Heart right ventricle (tissue), 16 donors: Measurements from ENCODE around the gene GRID1. TPM values are rescaled to one million over a fixed set of nuclear protein-coding genes. Genes with fewer than 3 reads are reported as not detected.

Experiments
- ATAC-seq, 8 donors: fragments of 200-7000 bp; cut with Tn5 transposase; one replicate each; pipeline ENCODE4 v1.9.1; 2020; ENCODE audit warnings: mild to moderate bottlenecking in 8 of 8, moderate library complexity in 8 of 8, moderate number of reproducible peaks in 1 of 8
- DNase-seq, 2 donors: peaks; one replicate each; pipeline ENCODE4 v3.0.0-alpha.2; 2020
- H3K27ac ChIP-seq, 10 donors: fragments of 200-600 bp; sonication (generic) in 2 of 10; one replicate each; pipeline versions ENCODE4 v1.5.0 to v1.8.0; 2020 to 2022; ENCODE audit warnings: mild to moderate bottlenecking in 3 of 10
- H3K27me3 ChIP-seq, 7 donors: fragments of 200-600 bp; one replicate each; pipeline ENCODE4 v1.8.0; 2021 to 2022; ENCODE audit warnings: mild to moderate bottlenecking in 2 of 7
- H3K36me3 ChIP-seq, 9 donors: fragments of 200-600 bp; sonication (generic) in 1 of 9; one replicate each; pipeline versions ENCODE4 v1.5.0 to v1.8.0; 2020 to 2022; ENCODE audit warnings: mild to moderate bottlenecking in 2 of 9
- H3K4me1 ChIP-seq, 9 donors: fragments of 200-600 bp; sonication (generic) in 1 of 9; one replicate each; pipeline versions ENCODE4 v1.5.0 to v1.8.0; 2020 to 2022; ENCODE audit warnings: mild to moderate bottlenecking in 4 of 9
- H3K4me3 ChIP-seq, 10 donors: fragments of 200-600 bp; sonication (generic) in 2 of 10; one replicate each; pipeline versions ENCODE4 v1.5.0 to v1.8.0; 2020 to 2022; ENCODE audit warnings: mild to moderate bottlenecking in 7 of 10, moderate library complexity in 2 of 10
- H3K9me3 ChIP-seq, 11 donors: fragments of 200-600 bp in 10 of 11; sonication (generic) in 2 of 11; one replicate each; pipeline versions ENCODE4 v1.5.0 to v1.8.0; 2013 to 2022; ENCODE audit warnings: mild to moderate bottlenecking in 2 of 11, control low read depth in 1 of 11, moderate library complexity in 1 of 11
- WGBS, 2 donors: extraction: QIAGEN DNeasy Blood & Tissue Kit; methylation state at CpG; one replicate each; pipeline ENCODE4 v1.1.7; 2013; ENCODE audit warnings: inconsistent platforms in 1 of 2; 5-methylcytosine and 5-hydroxymethylcytosine counted together
- intact Hi-C, 10 donors: fragments of 100-400 bp; cut with DNase I; formaldehyde crosslinking; loops; one replicate each; pipeline versions ENCODE4 v1.11.1 to v1.14.2; 2022
- polyA plus RNA-seq, 2 donors: library from polyadenylated mRNA; stranded (reverse); fragments of 200-250 nt; gene quantifications; one replicate each; pipeline ENCODE4 v1.2.3, GENCODE V29; 2013
- total RNA-seq, 10 donors: library from RNA; stranded (reverse); fragmentation: NEBNext Ultra II Directional in 3 of 10; extraction: Animal tissue kit (Norgen Biotek cat#: 25700) in 3 of 10; gene quantifications; one replicate each; pipeline versions ENCODE4 v1.2.1 to v1.2.4, GENCODE V29; 2021 to 2023
- TF ChIP-seq, protein P1 (sequence below), 9 donors: fragments of 200-600 bp; sonication (generic) in 2 of 9; IDR thresholded peaks; one replicate each; pipeline versions ENCODE4 v1.5.0 to v1.8.0; 2021 to 2022; ENCODE audit warnings: antibody characterized with exemption in 9 of 9, mild to moderate bottlenecking in 5 of 9, moderate library complexity in 1 of 9
- donor health status: Arrhythmogenic right ventricular cardiomyopathy.
- donor health status: ischemic (EF 13 %, LVEDD 7.1; RV severe dilation, severe dysfunction).
- donor health status: healthy with polysubstance abuse.
- donor health status: DM: no; HTN: yes; CAD: no.
- donor health status: DM: no; HTN: no; CAD: no.
- donor health status: ischemic (EF 25% LVEDD 6.9; RV normal size, moderate dysfunction).
- donor health status: ischemic (EF 25% LVEDD 5.7; RV mildly dilated, moderate dysfunction).
- donor health status: healthy.
- donor health status: DM: yes; HTN: yes; CAD: no.
- donor health status: Ischemic cardiomyopathy.
- donor health status: ischemic (EF 35%, LVEDD 5.7; RV mildly dilated, moderate dysfunction).
- donor health status: nonischemic (EF 11% LVEDD 7.7; RV severe dilation, severe dysfunction).
- donor health status: DM: yes; HTN: yes; CAD: no.
- donor health status: PGD.
- donor health status: ischemic (EF 29% LVEDD 5.4; RV normal size, mild dysfunction).
- donor health status: nonischemic (EF 23%, LVEDD 6.1; RV moderate dilation, normal function).

GRID1 gene
- total and polyA plus RNA-seq, 12 donors: 0.44 to 3.4 (median 1.5) TPM

DNA sequence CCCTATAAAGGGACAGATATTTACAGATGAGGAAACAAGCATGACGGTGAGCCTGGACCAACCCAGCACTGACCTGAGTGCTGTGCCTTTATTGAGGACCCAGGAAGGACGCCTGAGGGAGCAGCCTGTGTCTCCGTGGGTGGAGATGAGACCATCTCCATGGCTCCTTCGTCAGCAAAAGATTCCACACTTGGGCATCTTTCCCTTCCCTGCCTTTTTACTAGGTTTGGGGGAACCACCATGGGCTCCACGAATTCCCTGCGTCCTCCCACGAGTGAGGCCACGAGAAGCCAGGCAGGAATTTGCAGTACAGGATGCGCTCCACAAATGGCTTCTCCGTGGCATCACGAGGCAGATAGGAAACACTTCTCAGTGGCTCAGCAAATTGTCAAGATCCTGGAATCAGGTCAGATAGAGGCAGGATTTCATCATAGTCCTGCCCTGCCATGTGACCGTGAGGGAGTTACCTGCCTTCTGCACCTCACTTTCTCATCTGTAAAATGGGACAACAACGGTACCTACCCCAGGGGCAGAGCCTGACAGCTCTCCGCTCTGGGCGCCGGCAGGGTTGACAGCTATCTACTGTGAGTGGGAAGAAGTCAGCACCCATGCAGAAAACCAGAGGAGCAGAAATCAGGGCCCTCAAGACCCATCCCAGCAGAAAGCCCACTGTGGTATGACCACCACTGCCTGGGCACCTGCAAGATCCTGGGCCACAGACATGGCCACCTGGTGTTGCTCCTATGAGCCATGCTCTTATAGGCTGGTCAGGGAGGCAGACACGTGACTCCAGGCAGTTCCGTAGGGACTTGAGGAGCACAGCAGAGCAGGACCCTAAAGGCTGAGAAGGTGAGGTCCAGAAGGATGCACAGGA, 80.1 kb downstream of the GRID1 start:
- Histone ChIP-seq H3K4me1 (no peaks in the 10 kb centered on the region), H3K27me3 (no peaks in the 10 kb centered on the region), H3K9me3 (no peaks in the 10 kb centered on the region), H3K36me3 (no peaks in the 10 kb centered on the region), H3K27ac (no peak overlapping the region), H3K4me3 (no peak overlapping the region)
- DNase-seq (no peak), ATAC-seq (peak in 1 of 8 donors; percentile 9)
- TF ChIP-seq, protein P1, sequence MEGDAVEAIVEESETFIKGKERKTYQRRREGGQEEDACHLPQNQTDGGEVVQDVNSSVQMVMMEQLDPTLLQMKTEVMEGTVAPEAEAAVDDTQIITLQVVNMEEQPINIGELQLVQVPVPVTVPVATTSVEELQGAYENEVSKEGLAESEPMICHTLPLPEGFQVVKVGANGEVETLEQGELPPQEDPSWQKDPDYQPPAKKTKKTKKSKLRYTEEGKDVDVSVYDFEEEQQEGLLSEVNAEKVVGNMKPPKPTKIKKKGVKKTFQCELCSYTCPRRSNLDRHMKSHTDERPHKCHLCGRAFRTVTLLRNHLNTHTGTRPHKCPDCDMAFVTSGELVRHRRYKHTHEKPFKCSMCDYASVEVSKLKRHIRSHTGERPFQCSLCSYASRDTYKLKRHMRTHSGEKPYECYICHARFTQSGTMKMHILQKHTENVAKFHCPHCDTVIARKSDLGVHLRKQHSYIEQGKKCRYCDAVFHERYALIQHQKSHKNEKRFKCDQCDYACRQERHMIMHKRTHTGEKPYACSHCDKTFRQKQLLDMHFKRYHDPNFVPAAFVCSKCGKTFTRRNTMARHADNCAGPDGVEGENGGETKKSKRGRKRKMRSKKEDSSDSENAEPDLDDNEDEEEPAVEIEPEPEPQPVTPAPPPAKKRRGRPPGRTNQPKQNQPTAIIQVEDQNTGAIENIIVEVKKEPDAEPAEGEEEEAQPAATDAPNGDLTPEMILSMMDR (IDR thresholded peaks at IDR 0.05): no peak
- intact Hi-C loops: no loop called here
- 88 to 89% methylated on average over 18 of the region's 18 CpGs for WGBS, 2 donors

- ATAC-seq: no peak
- TF ChIP-seq, protein P1 (IDR thresholded peaks at IDR 0.05): no peak
- Histone ChIP-seq H3K4me3 (no peak overlapping the region), H3K36me3 (no peaks in the 10 kb centered on the region), H3K9me3 (peaks cover 0 to 5% (median 0%) of the 10 kb centered on the region in 11 donors), H3K27ac (no peak overlapping the region), H3K4me1 (no peaks in the 10 kb centered on the region), H3K27me3 (no peaks in the 10 kb centered on the region)
- no peak for DNase-seq
- 84 to 85% methylated on average over 10 of the region's 10 CpGs for WGBS, 2 donors
- intact Hi-C loops: no loop called here
These were observed 81.3 kb downstream of the GRID1 start for GRCh38 chr10:86285136-86285790.

- no peak for DNase-seq
- TF ChIP-seq, protein P1 (IDR thresholded peaks at IDR 0.05): no peak
- Histone ChIP-seq H3K4me3 (no peak overlapping the region), H3K9me3 (peaks cover 0 to 12% (median 4%) of the 10 kb centered on the region in 11 donors), H3K27me3 (no peaks in the 10 kb centered on the region), H3K4me1 (no peaks in the 10 kb centered on the region), H3K36me3 (no peaks in the 10 kb centered on the region), H3K27ac (no peak overlapping the region)
- WGBS, 2 donors: 69 to 78% methylated on average over 11 of the region's 11 CpGs
- no peak for ATAC-seq
- intact Hi-C loops: no loop called here
These were observed 82.1 kb downstream of the GRID1 start for GRCh38 chr10:86284355-86285105.
